ENCODE data around the gene CDK12. TPM values are rescaled to one million over a fixed set of nuclear protein-coding genes. Genes with fewer than 3 reads are reported as not detected.

CDK12 gene
- total and polyA plus RNA-seq, 9 of the 15 experiments (the other 6 are each of a cell fraction or from before 2014, with no cell fraction given): 3.4 to 65.6 (median 36.8) TPM

DNA sequence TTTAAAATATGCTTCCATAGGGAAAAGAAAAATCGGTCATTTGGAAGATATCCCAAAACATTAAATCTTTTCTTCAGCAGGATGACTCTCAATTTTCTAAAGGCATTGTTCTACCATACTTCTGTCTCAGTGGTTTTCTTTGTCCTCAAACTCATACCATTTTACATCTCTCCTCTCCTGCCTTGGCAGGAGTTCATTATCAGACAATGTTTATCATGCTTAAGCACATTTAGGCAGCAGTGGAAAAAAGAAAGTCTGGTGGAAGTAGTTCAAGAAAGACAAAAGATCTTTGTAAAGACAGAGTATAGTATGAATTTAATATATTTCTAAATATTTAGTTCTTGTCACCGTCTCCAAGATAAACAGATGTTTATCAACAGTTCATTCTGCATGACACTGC, 68.2 kb downstream of the CDK12 start:
- Histone ChIP-seq H3K4me2 (ENCODE audit: insufficient read depth, low read length) (peak overlapping the region; percentile 9; the same call in 1 of the 2 replicates), H3K4me3 (no peak overlapping the region), H4K20me1 (replicated peaks; ENCODE audit: control insufficient read depth, insufficient read depth, low read length) (no peaks in the 10 kb centered on the region), H3K36me3 (ENCODE audit: control insufficient read depth, insufficient read depth, low read length) (peaks cover 76% of the 10 kb centered on the region), H3K27me3 (ENCODE audit: control insufficient read depth in 2 of 2, insufficient read depth in 2 of 2, low read length in 2 of 2) (no peaks in the 10 kb centered on the region), H3K27ac (ENCODE audit: extremely low read depth, low read depth, low read length) (peak overlapping the region; percentile 31; the same call in 1 of the 3 replicates), H2AFZ (ENCODE audit: low read depth, low read length) (no peak overlapping the region), H3K9me1 (ENCODE audit: control insufficient read depth, insufficient read depth, low read length) (no peaks in the 10 kb centered on the region), H3K9ac (ENCODE audit: insufficient read depth in 1 of 2, low read depth in 2 of 2, low read length in 2 of 2) (no peak overlapping the region; a peak in 1 of 4 replicates), H3K4me1 (replicated peaks in 1 of 2; ENCODE audit: control insufficient read depth in 2 of 2, insufficient read depth in 2 of 2, low read length in 2 of 2) (peaks cover 3 to 8% of the 10 kb centered on the region in 2 experiments; a peak in 2 of 5 replicates), H3K79me2 (ENCODE audit: control insufficient read depth, insufficient read depth, low read length) (no peaks in the 10 kb centered on the region), H3K9me3 (replicated peaks; ENCODE audit: control insufficient read depth, insufficient read depth, low read depth, low read length) (no peaks in the 10 kb centered on the region)
- intact Hi-C loops (cut with micrococcal nuclease): no loop called here
- in situ Hi-C loops (cut with MboI): no loop called here
- peak in 2 of 4 experiments; percentile 26 to 61 for DNase-seq (ENCODE audit: extremely low read depth in 1 of 4, low spot score in 3 of 4)
- peak; percentile 62 for ATAC-seq
- no TSS peak for BruUV-seq (replicated peaks)
- 21% methylated on average over 2 of the region's 2 CpGs for WGBS (ENCODE audit: insufficient coverage, low coverage, missing lambda C conversion rate)
- ChIA-PET CTCF (ENCODE audit: low intra/inter-chr PET ratio) (no interaction called here), POLR2A (no interaction called here)
- peak; percentile 69 for FAIRE-seq
- TF ChIP-seq ZNF316 (IDR thresholded peaks at IDR 0.05): peak; percentile 29; the same call in 1 of the 2 replicates
- no peak for TF ChIP-seq SRSF1 (IDR thresholded peaks at IDR 0.05; ENCODE audit: low read depth, low read length)
- peak; percentile 63 for TF ChIP-seq CBFA2T3 (IDR thresholded peaks at IDR 0.05)
- no peak for TF ChIP-seq EWSR1 (IDR thresholded peaks at IDR 0.05; ENCODE audit: borderline replicate concordance, low read depth, partially characterized antibody)
- no peak for TF ChIP-seq MEIS2 (IDR thresholded peaks at IDR 0.05; ENCODE audit: partially characterized antibody)
- no peak for TF ChIP-seq TRIM28 (IDR thresholded peaks at IDR 0.05)
- TF ChIP-seq MYC (IDR thresholded peaks at IDR 0.05; ENCODE audit: low read depth, low read length): no peak
- TF ChIP-seq MYC (CRISPR knock-in tag; IDR thresholded peaks at IDR 0.05; ENCODE audit: borderline replicate concordance, low read depth): no peak
- TF ChIP-seq ZKSCAN3 (CRISPR knock-in tag; IDR thresholded peaks at IDR 0.05): no peak
- TF ChIP-seq SMARCA4 (IDR thresholded peaks at IDR 0.05): peak; percentile 79
- TF ChIP-seq ZFX (CRISPR knock-in tag; IDR thresholded peaks at IDR 0.05): no peak
- TF ChIP-seq SMARCE1 (IDR thresholded peaks at IDR 0.05): peak; percentile 32; the same call in 1 of the 2 replicates
- peak; percentile 67 for TF ChIP-seq TCF3 (CRISPR knock-in tag; IDR thresholded peaks at IDR 0.05)
- no peak for TF ChIP-seq POLR2AphosphoS2 (IDR thresholded peaks at IDR 0.05; ENCODE audit: low read length)
- TF ChIP-seq RB1 (IDR thresholded peaks at IDR 0.05; ENCODE audit: low read depth): no peak
- TF ChIP-seq FOXJ3 (CRISPR knock-in tag; IDR thresholded peaks at IDR 0.05): no peak
- TF ChIP-seq PBX2 (CRISPR knock-in tag; IDR thresholded peaks at IDR 0.05; ENCODE audit: low read depth): no peak
- 0 out of 2 replicates have a peak, but pooled peaks have one; percentile 16 for TF ChIP-seq PBX2 (tag; conservative IDR thresholded peaks at IDR 0.05; ENCODE audit: low read depth)
- TF ChIP-seq RCOR1 (IDR thresholded peaks at IDR 0.05; ENCODE audit: borderline replicate concordance in 1 of 2, low read depth in 2 of 2, low read length in 2 of 2): peak in 1 of 2 experiments; percentile 34; a peak in 1 of 4 replicates
- no peak for TF ChIP-seq HIVEP1 (CRISPR knock-in tag; IDR thresholded peaks at IDR 0.05)
- no peak for TF ChIP-seq ASH1L (IDR thresholded peaks at IDR 0.05; ENCODE audit: borderline replicate concordance, low read depth, partially characterized antibody)
- 0 out of 2 replicates have a peak, but pooled peaks have one; percentile 27 for TF ChIP-seq NFIC (IDR thresholded peaks at IDR 0.05)
- 0 out of 2 replicates have a peak, but pooled peaks have one; percentile 43 for TF ChIP-seq POLR2H (tag; IDR thresholded peaks at IDR 0.05; ENCODE audit: low read depth)
- TF ChIP-seq TCF7 (IDR thresholded peaks at IDR 0.05; ENCODE audit: borderline replicate concordance): no peak
- no peak for TF ChIP-seq NELFE (IDR thresholded peaks at IDR 0.05; ENCODE audit: insufficient read depth, insufficient read length)
- peak; percentile 81 for TF ChIP-seq DPF2 (IDR thresholded peaks at IDR 0.05)

Measured in K562 (cell line).